Fibroblast of lung (primary cell): Measurements from ENCODE around the gene PRKRA.

Source experiments
- EZH2 ChIP-seq: IDR thresholded peaks from 2 replicates; pipeline ENCODE4 v1.5.1; 2012; ENCODE audit warnings: low read length, control low read depth, mild to moderate bottlenecking; ENCODE audit errors: missing control alignments
- TF ChIP-seq, protein P1 (sequence below), 2 donors: IDR thresholded peaks in 1 of 2; conservative IDR thresholded peaks in 1 of 2; 1 replicate in 1 of 2; 2 replicates in 1 of 2; pipeline ENCODE4 v1.5.1; 2011 to 2012; ENCODE audit warnings: low read length in 2 of 2, control low read depth in 1 of 2, inconsistent platforms in 1 of 2, low read depth in 1 of 2, mild to moderate bottlenecking in 1 of 2

DNA sequence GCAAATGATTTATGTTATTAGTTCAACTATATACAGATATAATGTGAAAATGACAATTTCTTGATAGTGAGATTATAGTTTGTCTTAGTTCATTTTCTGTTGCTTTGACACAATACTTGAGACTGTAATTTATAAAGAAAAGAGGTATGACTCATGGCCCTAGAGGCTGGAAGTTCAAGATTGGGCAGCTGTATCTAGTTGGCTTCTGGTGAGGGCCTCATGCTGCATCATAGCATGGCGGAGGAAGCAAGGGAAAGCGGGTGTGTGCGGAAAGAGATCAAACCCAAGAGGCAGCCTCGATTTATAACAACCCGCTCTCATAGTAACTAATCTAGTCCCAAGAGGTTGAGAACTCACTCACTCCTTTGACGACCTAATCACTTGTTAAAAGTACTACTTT is 40.6 kb upstream of the PRKRA start:
- TF ChIP-seq EZH2: no peak
- TF ChIP-seq, protein P1, sequence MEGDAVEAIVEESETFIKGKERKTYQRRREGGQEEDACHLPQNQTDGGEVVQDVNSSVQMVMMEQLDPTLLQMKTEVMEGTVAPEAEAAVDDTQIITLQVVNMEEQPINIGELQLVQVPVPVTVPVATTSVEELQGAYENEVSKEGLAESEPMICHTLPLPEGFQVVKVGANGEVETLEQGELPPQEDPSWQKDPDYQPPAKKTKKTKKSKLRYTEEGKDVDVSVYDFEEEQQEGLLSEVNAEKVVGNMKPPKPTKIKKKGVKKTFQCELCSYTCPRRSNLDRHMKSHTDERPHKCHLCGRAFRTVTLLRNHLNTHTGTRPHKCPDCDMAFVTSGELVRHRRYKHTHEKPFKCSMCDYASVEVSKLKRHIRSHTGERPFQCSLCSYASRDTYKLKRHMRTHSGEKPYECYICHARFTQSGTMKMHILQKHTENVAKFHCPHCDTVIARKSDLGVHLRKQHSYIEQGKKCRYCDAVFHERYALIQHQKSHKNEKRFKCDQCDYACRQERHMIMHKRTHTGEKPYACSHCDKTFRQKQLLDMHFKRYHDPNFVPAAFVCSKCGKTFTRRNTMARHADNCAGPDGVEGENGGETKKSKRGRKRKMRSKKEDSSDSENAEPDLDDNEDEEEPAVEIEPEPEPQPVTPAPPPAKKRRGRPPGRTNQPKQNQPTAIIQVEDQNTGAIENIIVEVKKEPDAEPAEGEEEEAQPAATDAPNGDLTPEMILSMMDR (conservative IDR thresholded peaks at IDR 0.05 in 1 of 2, IDR thresholded peaks at IDR 0.05 in 1 of 2; ENCODE audit: low read depth in 1 of 2, low read length in 2 of 2): no peak
